HuH-7 (cell line): ENCODE measurements around the gene KRT17.
"Not testable (repeated sequence)": the region's sequence is repeated elsewhere in the genome, so short reads cannot be mapped to it uniquely, and the experiment has no call there.

ENCODE experiments used
- DNase-seq: peaks from one replicate; pipeline ENCODE4 v3.0.0; 2011; ENCODE audit warnings: low spot score

The KRT17 gene

DNA sequence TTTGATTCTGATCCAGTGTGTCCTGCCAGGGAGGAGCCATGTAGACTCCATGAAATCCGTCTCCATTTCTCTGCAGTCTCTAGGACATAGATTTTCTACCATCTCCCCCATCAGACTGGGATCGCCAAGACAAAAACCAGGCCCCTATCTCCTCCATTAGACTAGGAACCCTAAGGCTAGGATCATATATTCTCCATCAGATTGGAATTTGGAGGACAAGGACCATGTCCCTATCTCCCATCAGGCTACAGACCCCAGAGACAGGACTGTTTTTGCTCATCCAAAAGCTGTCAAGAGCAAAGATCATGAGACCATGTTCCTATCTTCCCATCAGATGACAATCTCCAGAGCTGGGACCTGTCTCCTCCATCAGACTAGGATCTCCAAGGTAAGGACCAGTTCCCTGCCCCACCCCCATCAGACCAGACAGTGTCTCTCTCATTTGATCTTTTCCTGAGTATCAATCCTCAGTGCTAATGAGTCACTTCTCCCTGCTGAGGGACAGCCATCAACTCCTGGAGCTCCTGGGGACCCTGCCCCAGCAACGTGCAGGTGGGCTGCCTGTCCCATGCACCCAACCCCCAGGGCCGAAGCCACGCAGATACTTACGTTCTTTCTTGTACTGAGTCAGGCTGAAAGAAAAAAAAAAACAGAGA is 4.3 kb downstream of the KRT17 start:
- not testable (repeated sequence) for DNase-seq

GRCh38 chr17:41619036-41619926 is 5.1 kb downstream of the KRT17 start:
- DNase-seq: no peak

DNA sequence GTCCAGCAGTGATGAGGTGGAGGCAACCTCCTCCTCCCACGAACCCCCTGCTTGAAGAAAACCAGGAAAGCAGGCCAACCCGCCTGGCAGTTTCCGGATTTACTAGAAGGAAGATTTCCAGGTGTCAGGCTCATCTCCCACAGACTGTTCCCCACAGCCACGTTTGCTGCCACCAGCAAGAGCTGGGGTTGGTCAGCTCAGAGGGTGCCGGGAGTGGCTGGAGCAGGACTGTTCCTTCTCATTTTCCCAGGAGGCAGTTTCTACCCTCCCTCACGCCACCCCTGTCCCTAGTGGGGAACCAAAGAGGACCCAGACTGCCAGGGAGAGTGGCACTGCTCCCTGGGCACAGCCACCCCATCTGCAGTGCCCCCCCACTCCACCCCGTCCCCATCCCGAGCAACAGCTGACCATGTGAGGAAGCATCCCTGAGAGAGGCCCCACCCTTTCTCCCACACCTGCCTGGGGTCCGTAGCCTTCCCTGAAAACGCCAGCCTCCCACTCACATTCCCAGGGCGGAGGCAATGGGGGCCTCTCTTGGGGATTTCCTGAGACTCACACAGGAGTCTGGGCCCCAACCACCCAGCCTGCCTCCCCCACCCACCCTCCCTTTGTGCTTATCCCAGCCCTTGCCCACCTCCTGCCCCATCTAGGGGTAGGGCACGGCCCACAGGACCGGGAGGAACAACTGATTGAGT is 5.9 kb downstream of the KRT17 start:
- DNase-seq: no peak

- no peak for DNase-seq
These were observed 6.7 kb downstream of the KRT17 start for GRCh38 chr17:41617698-41618097.

DNA sequence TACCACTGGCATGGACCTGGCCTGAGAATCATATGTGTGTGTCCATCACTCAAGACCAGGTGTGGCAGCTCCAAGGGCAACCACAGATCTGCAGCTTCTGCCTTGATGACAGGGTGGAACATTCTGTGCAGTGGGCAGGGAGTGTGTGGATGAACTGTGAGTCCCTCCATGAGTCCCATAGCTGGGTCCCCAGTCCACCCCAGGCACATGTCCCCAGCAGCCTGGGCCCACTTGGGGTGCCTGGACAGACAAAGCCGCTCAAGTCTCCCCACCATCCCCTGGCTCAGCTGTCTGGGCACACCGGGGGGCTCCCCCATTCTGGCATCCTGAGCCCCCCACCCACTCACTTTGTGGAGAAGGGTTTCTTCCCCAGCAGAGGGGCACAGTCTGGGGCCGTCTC is 7.2 kb downstream of the KRT17 start:
- DNase-seq: no peak

DNA sequence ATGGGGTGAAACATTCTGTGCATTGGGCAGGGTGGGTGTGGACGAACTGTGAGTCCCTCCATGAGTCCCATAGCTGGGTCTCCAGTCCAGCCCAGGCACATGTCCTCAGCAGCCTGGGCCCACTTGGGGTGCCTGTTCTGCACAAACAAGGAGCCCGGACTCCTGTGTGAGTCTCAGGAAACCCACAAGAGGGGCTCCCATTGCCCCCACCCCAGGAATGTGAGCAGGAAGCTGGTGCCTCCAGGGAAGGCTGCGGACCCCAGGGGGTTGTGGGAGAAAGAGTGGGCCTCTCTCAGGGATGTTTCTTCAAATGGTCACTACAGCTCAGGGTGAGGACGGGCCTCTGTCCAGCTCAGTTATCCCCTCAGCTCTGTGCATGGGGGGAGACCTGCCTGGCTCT is 7.9 kb downstream of the KRT17 start:
- not testable (repeated sequence) for DNase-seq

GRCh38 chr17:41615454-41615853 is 8.9 kb downstream of the KRT17 start:
- no peak for DNase-seq

- not testable (repeated sequence) for DNase-seq
These were observed 9.6 kb downstream of the KRT17 start for GRCh38 chr17:41614767-41615166.

- DNase-seq: no peak
These were observed 10.3 kb downstream of the KRT17 start for GRCh38 chr17:41614098-41614497.

- DNase-seq: no peak
These were observed 10.9 kb downstream of the KRT17 start for GRCh38 chr17:41613277-41614082.

DNA sequence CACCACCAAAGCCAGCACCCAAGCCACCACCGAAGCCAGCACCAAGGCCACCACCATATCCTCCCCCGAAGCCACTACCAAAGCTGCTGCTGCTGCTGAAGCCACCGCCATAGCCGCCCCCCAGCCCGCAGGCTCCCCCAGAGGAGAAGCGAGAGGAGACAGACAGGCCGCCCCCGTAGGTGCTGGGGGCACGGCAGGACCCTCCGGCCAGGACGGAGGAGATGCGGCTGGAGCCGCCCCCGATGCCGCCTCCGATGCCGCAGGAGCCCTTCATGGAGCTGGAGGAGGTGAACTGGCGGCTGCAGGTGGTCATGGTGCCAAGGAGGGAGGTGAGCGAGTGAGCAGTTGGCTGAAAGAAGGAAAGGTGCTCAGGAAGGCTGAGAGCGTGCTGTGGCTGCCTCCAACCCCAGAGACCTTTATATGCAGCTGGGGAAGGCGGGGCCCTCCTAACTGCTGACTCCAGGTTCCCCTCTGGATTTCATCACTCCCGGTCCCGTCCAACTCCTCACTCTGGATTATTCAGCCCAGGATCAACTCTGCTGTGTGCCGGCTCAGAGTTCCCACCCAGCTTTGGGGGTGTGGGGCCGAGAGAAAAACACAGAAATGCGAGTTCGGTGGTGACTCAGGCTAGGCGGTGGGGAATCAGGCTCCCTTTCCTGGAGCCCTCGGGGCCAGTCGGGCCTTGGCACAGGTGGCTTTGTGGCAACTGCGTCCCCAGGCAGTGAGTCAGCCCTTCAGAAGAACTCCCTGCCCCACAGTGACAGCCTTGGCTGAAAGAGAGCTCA is 11.8 kb downstream of the KRT17 start, which contains the start of gene KRT16:
KRT16 (minus strand) TSS at position 392 of the 785 bp plus-strand sequence; CDS start at position 313, 79 bp downstream.
- not testable (repeated sequence) for DNase-seq

GRCh38 chr17:41610965-41611640 is 13.3 kb downstream of the KRT17 start:
- DNase-seq: no peak

- not testable (repeated sequence) for DNase-seq
These were observed 14.3 kb downstream of the KRT17 start for GRCh38 chr17:41610061-41610517.

- not testable (repeated sequence) for DNase-seq
These were observed 17.4 kb downstream of the KRT17 start for GRCh38 chr17:41606930-41607329.

DNA sequence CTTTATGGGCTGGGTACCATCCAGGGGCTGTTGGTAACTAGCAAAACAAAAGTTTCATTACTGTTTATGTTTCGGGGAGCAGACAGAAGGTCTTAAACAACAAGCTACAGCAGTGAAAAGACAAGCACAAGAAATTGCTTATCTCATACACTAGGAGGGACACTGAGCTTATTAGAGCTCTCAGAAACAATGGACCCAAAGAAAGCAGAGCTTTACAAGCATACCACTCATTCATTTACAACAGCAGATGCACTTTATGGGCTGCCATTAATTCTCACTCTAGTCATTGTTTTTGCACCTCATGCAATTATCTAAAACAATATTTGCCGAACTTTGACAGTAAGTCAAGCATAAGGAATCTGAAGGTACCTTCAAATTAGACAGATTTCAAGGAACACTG is 21.9 kb downstream of the KRT17 start:
- no peak for DNase-seq

- DNase-seq: no peak
These were observed 24.1 kb downstream of the KRT17 start for GRCh38 chr17:41600318-41600717.

- no peak for DNase-seq
These were observed 24.7 kb downstream of the KRT17 start for GRCh38 chr17:41599680-41600079.

DNA sequence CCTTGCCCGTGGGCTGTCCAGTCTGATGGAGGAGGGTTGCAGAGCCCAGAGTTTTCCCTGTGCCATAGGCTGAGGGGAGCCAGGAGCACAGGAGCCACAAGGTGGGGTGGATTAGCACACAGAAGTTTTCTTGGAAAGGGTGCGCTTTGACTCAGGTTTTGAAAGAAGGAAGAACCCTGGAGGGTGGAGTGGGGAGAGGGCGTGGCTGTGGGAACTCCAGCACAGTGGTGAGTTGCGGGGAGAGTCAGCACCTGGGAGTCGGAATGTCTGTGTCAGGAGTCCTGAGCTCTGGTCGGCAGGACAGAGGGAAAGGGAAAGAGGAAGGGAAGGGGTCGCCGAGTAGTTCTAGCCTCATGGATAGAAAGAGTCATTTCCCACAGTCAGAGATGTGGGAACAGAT is 28.8 kb downstream of the KRT17 start:
- DNase-seq: no peak

DNA sequence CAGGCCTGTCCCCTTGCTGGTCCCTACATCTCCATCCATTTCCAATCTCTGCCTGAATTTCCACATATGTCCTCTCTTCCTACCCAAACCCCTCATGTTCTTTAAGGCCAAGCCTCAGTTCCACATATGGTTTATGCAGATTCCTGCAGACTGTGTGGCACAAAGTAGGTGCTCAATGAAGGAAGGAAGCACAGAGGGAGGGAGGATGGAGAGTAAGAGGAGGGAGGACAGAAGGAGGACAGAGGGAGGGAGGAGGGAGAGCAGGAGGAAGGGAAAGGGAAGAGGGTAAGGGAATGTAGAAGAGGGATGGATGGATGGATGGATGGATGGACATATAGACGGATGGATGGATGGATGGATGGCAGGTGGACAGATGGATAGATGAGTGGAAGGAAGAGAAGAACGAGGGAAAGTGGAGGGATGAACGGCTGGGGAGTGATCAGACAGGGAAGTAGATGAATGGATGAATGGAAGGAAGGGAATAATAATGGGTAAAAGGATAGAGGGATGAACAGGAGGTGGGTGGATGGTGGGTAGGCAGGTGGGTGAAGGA is 29.9 kb downstream of the KRT17 start:
- DNase-seq: no peak
